CD4-positive, alpha-beta memory T cell (primary cell): ENCODE data around the gene POU2AF1. TPM values are rescaled to one million over a fixed set of nuclear protein-coding genes. Genes with fewer than 3 reads are reported as not detected.

Experiments used
- CTCF ChIA-PET: fragments of 350-600 bp; sonication (Branson Sonifier 250); formaldehyde crosslinking; loops from one replicate; lab custom pipeline; 2021; ENCODE audit warnings: inconsistent platforms; ENCODE audit not compliant: partially characterized antibody; lab: Charles Lee
- POLR2A ChIA-PET: fragments of 350-600 bp; sonication (Branson Sonifier 250); formaldehyde crosslinking; loops from one replicate; lab custom pipeline; 2021; ENCODE audit not compliant: partially characterized antibody; lab: Charles Lee
- DNase-seq, 5 donors: peaks; one replicate each; pipeline versions ENCODE4 v3.0.0 to v3.0.0-alpha.2; 2020 to 2022; ENCODE audit warnings: mixed read lengths in 1 of 5
- H3K27ac ChIP-seq: one replicate; pipeline ENCODE4 v1.7.0; 2013; ENCODE audit warnings: low read depth, low read length
- H3K27me3 ChIP-seq: 2 replicates; pipeline ENCODE4 v1.7.0; 2013; ENCODE audit warnings: mild to moderate bottlenecking, low read length, moderate library complexity; ENCODE audit not compliant: insufficient read depth
- H3K36me3 ChIP-seq: 2 replicates; pipeline ENCODE4 v1.7.0; 2013; ENCODE audit warnings: mild to moderate bottlenecking, low read length, moderate library complexity; ENCODE audit not compliant: insufficient read depth
- H3K4me1 ChIP-seq: 2 replicates; pipeline ENCODE4 v1.7.0; 2013; ENCODE audit warnings: mild to moderate bottlenecking, low read length, moderate library complexity; ENCODE audit not compliant: insufficient read depth
- H3K4me3 ChIP-seq, 2 donors: one replicate each; pipeline ENCODE4 v1.7.0; 2013; ENCODE audit warnings: low read length in 2 of 2, mild to moderate bottlenecking in 1 of 2
- H3K9me3 ChIP-seq, 2 donors: one replicate each; pipeline ENCODE4 v1.7.0; 2013; ENCODE audit warnings: low read length in 2 of 2, control low read depth in 1 of 2; ENCODE audit not compliant: control insufficient read depth in 1 of 2
- H3K27ac Mint-ChIP-seq, 7 donors: one replicate each; pipeline ENCODE4 v1.8.0; 2020 to 2021; ENCODE audit warnings: mixed read lengths in 7 of 7, mild to moderate bottlenecking in 6 of 7, inconsistent platforms in 3 of 7, moderate library complexity in 3 of 7
- H3K27me3 Mint-ChIP-seq, 2 donors: one replicate each; pipeline ENCODE4 v1.8.0; 2020 to 2021; ENCODE audit warnings: mixed read lengths in 2 of 2
- H3K36me3 Mint-ChIP-seq, 2 donors: one replicate each; pipeline ENCODE4 v1.8.0; 2020 to 2021; ENCODE audit warnings: mixed read lengths in 2 of 2, inconsistent platforms in 1 of 2, mild to moderate bottlenecking in 1 of 2
- H3K4me1 Mint-ChIP-seq, 4 donors: one replicate each; pipeline ENCODE4 v1.8.0; 2020 to 2021; ENCODE audit warnings: mixed read lengths in 4 of 4, mild to moderate bottlenecking in 1 of 4
- H3K4me3 Mint-ChIP-seq, 8 donors: one replicate each; pipeline ENCODE4 v1.8.0; 2020 to 2021; ENCODE audit warnings: mixed read lengths in 8 of 8, mild to moderate bottlenecking in 7 of 8, moderate library complexity in 6 of 8, inconsistent platforms in 3 of 8
- H3K9me3 Mint-ChIP-seq, 8 donors: one replicate each; pipeline ENCODE4 v1.8.0; 2020 to 2021; ENCODE audit warnings: mixed read lengths in 8 of 8, mild to moderate bottlenecking in 5 of 8, inconsistent platforms in 3 of 8, moderate library complexity in 1 of 8
- intact Hi-C: fragments of 100-400 bp; cut with micrococcal nuclease; formaldehyde crosslinking; loops from one replicate; pipeline ENCODE4 v1.15.1; 2023
- polyA plus RNA-seq, 2 donors: library from polyadenylated mRNA; unstranded; fragments of 300-500 nt; fragmentation: Illumina TruSeq; gene quantifications; one replicate each; pipeline ENCODE4 v1.2.3, GENCODE V29; 2021
- total RNA-seq, 2 experiments: library from RNA; stranded (reverse); gene quantifications; one replicate each; pipeline ENCODE4 v1.2.3, GENCODE V29; 2021

Gene POU2AF1
- total and polyA plus RNA-seq, 4 experiments from 2014 or later, result 0.37 to 2.0 (median 0.56) TPM

- intact Hi-C loops, result no loop called here
- no peak overlapping the region for H3K27ac Mint-ChIP-seq
- peaks cover 0 to 4% (median 0%) of the 10 kb centered on the region in 8 donors for H3K9me3 Mint-ChIP-seq
These were observed 31.9 kb upstream of the POU2AF1 start for GRCh38 chr11:111410951-111411350.

GRCh38 chr11:111409915-111410314 lies 30.8 kb upstream of the POU2AF1 start:
- Mint-ChIP-seq H3K9me3 (peaks cover 0 to 4% (median 0%) of the 10 kb centered on the region in 8 donors), H3K27me3 (no peaks in the 10 kb centered on the region), H3K4me1 (peaks cover 7 to 15% (median 12%) of the 10 kb centered on the region in 4 donors), H3K36me3 (no peaks in the 10 kb centered on the region), H3K27ac (no peak overlapping the region), H3K4me3 (no peak overlapping the region)
- intact Hi-C loops, result no loop called here
- H3K27ac ChIP-seq, result no peak overlapping the region
- H3K27me3 ChIP-seq, result no peaks in the 10 kb centered on the region
- H3K9me3 ChIP-seq, result no peaks in the 10 kb centered on the region
- ChIA-PET POLR2A (no interaction called here), CTCF (no interaction called here)
- no peak for DNase-seq
- no peak overlapping the region for H3K4me3 ChIP-seq
- H3K4me1 ChIP-seq, result peaks cover 10% of the 10 kb centered on the region
- H3K36me3 ChIP-seq, result no peaks in the 10 kb centered on the region

More at GRCh38 chr11:111410951-111411350, 31.9 kb upstream of the POU2AF1 start:
- H3K27me3 ChIP-seq, result no peaks in the 10 kb centered on the region
- H3K4me1 ChIP-seq, result peaks cover 11% of the 10 kb centered on the region
- CTCF ChIA-PET, result interaction anchor here (3.0 kb wide), 1 partner anchor 12 kb away, joined by 7 read pairs; no protein-coding TSS in a partner anchor
- Mint-ChIP-seq H3K4me1 (peaks cover 7 to 16% (median 15%) of the 10 kb centered on the region in 4 donors), H3K27me3 (no peaks in the 10 kb centered on the region), H3K4me3 (no peak overlapping the region), H3K36me3 (no peaks in the 10 kb centered on the region)
- POLR2A ChIA-PET, result no interaction called here
- no peak for DNase-seq
- no peaks in the 10 kb centered on the region for H3K36me3 ChIP-seq
- H3K4me3 ChIP-seq, result no peak overlapping the region
- no peak overlapping the region for H3K27ac ChIP-seq
- no peaks in the 10 kb centered on the region for H3K9me3 ChIP-seq

GRCh38 chr11:111408789-111409727 lies 30.0 kb upstream of the POU2AF1 start:
- H3K9me3 ChIP-seq, result no peaks in the 10 kb centered on the region
- intact Hi-C loops, result no loop called here
- Mint-ChIP-seq H3K27me3 (no peaks in the 10 kb centered on the region), H3K36me3 (no peaks in the 10 kb centered on the region), H3K27ac (no peak overlapping the region), H3K4me1 (peaks cover 0 to 8% (median 5%) of the 10 kb centered on the region in 4 donors), H3K9me3 (peaks cover 0 to 4% (median under 1%) of the 10 kb centered on the region in 8 donors), H3K4me3 (no peak overlapping the region)
- no peak overlapping the region for H3K4me3 ChIP-seq
- peaks cover 2% of the 10 kb centered on the region for H3K4me1 ChIP-seq
- ChIA-PET POLR2A (no interaction called here), CTCF (interaction anchor here (0.6 kb wide), 1 partner anchor 872 kb away, joined by 4 read pairs; no protein-coding TSS in a partner anchor)
- no peak overlapping the region for H3K27ac ChIP-seq
- no peaks in the 10 kb centered on the region for H3K36me3 ChIP-seq
- no peaks in the 10 kb centered on the region for H3K27me3 ChIP-seq
- DNase-seq, result no peak

DNA sequence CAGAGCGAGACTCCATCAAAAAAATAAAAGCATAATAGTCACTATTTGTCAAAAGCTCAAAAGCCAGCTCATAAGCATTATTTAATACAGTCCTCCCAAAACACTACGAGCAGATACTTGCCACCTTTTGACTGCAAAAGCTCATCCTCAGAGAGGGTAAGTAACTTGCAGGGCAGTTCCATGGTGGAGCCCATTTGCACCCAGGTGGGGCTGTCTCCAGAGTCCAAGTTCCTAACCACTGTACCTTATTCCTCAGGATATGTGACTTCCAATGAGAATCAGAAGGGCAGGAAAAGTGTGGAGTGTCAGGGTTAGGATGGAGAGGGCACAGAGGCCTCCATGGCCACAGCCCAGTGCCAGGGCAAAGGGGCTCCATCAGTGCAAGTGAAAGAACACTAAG lies 28.6 kb upstream of the POU2AF1 start:
- H3K4me3 Mint-ChIP-seq, result no peak overlapping the region
- H3K9me3 Mint-ChIP-seq, result peaks cover 0 to 7% (median 1%) of the 10 kb centered on the region in 8 donors
- no peak for DNase-seq
- ChIA-PET CTCF (interaction anchor here (1.1 kb wide), 1 partner anchor 20 kb away, joined by 4 read pairs; no protein-coding TSS in a partner anchor), POLR2A (no interaction called here)
- H3K4me1 Mint-ChIP-seq, result peaks cover 0 to 4% (median 2%) of the 10 kb centered on the region in 4 donors
- no peaks in the 10 kb centered on the region for H3K36me3 Mint-ChIP-seq
- H3K27me3 Mint-ChIP-seq, result peaks cover 0 to 1% of the 10 kb centered on the region in 2 donors
- no peak overlapping the region for H3K27ac Mint-ChIP-seq
- no peak overlapping the region for H3K27ac ChIP-seq
- no peak overlapping the region for H3K4me3 ChIP-seq
- H3K4me1 ChIP-seq, result no peaks in the 10 kb centered on the region
- H3K36me3 ChIP-seq, result no peaks in the 10 kb centered on the region
- intact Hi-C loops, result no loop called here
- H3K9me3 ChIP-seq, result no peaks in the 10 kb centered on the region
- H3K27me3 ChIP-seq, result no peaks in the 10 kb centered on the region

DNA sequence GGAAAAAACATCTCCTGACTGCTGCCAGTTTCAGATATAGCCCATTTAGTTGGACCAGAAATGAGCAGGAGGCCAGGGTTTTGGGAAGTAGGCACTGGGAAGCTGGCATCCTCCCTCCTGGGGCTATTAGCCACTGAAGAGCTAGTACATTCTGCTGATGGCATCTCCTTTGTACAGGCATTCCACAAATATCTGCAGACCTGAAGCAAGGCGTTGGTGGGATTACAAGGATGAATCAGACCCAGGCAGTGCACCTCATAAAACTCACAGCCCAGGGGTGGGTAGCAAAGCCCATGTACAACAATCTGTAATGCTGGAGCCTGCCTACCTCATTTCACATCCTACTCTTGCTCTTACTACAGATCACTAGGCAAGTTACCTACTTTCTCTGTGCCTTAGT lies 27.5 kb upstream of the POU2AF1 start:
- Mint-ChIP-seq H3K4me1 (no peaks in the 10 kb centered on the region), H3K36me3 (no peaks in the 10 kb centered on the region), H3K27me3 (peaks cover 0 to 3% of the 10 kb centered on the region in 2 donors), H3K4me3 (no peak overlapping the region), H3K27ac (no peak overlapping the region), H3K9me3 (peaks cover 0 to 7% (median 1%) of the 10 kb centered on the region in 8 donors)
- CTCF ChIA-PET, result no interaction called here
- H3K9me3 ChIP-seq, result no peaks in the 10 kb centered on the region
- no peak overlapping the region for H3K27ac ChIP-seq
- H3K4me3 ChIP-seq, result no peak overlapping the region
- H3K4me1 ChIP-seq, result no peaks in the 10 kb centered on the region
- intact Hi-C loops, result no loop called here
- DNase-seq, result no peak
- H3K27me3 ChIP-seq, result no peaks in the 10 kb centered on the region
- H3K36me3 ChIP-seq, result no peaks in the 10 kb centered on the region
- POLR2A ChIA-PET, result no interaction called here

DNA sequence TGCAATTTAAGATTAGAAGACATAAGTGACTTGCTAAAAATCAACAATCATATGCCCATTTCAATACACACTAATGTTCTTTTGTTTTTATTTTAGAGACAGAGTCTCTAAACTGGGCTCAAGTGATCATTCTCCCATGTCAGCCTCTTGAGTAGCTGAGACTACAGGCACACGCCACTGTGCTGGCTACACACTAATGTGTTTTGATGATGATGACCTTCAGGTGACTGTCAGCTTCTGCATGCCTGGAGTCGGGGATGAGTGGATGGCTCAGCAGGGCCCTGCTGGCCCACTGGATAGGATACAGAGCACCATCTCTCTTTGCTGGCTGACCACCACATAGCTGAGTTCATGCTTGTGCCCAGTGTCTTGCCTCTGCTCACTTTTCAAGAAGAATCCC lies 27.0 kb upstream of the POU2AF1 start:
- Histone ChIP-seq H3K4me3 (no peak overlapping the region), H3K36me3 (no peaks in the 10 kb centered on the region), H3K27ac (no peak overlapping the region), H3K9me3 (no peaks in the 10 kb centered on the region), H3K4me1 (no peaks in the 10 kb centered on the region), H3K27me3 (no peaks in the 10 kb centered on the region)
- intact Hi-C loops, result no loop called here
- H3K27me3 Mint-ChIP-seq, result peaks cover 0 to 3% of the 10 kb centered on the region in 2 donors
- POLR2A ChIA-PET, result no interaction called here
- H3K9me3 Mint-ChIP-seq, result peaks cover 0 to 7% (median 1%) of the 10 kb centered on the region in 8 donors
- no peak overlapping the region for H3K27ac Mint-ChIP-seq
- no peak overlapping the region for H3K4me3 Mint-ChIP-seq
- H3K4me1 Mint-ChIP-seq, result no peaks in the 10 kb centered on the region
- CTCF ChIA-PET, result no interaction called here
- no peak for DNase-seq
- H3K36me3 Mint-ChIP-seq, result no peaks in the 10 kb centered on the region

DNA sequence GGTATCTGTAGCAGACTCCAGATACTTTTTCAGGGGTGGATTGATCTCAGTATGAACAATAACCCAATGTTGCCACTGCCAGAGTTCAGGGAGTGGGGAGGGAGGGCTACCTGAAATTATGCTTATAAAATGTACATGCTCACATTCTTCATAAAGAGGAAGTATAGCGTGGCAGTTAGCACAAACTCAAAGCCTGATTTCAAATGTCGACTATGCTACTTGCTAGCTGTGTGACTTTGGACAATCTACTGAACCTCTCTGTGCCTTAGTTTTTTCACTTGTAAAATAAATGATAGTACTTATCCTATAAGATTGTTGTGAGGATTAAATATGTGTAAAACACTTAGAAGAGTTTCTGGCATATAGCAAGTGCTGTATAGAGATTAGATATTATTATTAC lies 26.5 kb upstream of the POU2AF1 start:
- H3K27ac Mint-ChIP-seq, result no peak overlapping the region
- H3K27me3 Mint-ChIP-seq, result peaks cover 0 to 5% of the 10 kb centered on the region in 2 donors

More for the DNA sequence above, 26.5 kb upstream of the POU2AF1 start:
- Mint-ChIP-seq H3K36me3 (no peaks in the 10 kb centered on the region), H3K9me3 (peaks cover 0 to 7% (median 1%) of the 10 kb centered on the region in 8 donors), H3K4me1 (no peaks in the 10 kb centered on the region), H3K4me3 (no peak overlapping the region)
- Histone ChIP-seq H3K4me1 (no peaks in the 10 kb centered on the region), H3K4me3 (no peak overlapping the region), H3K27ac (no peak overlapping the region), H3K9me3 (no peaks in the 10 kb centered on the region), H3K36me3 (no peaks in the 10 kb centered on the region), H3K27me3 (no peaks in the 10 kb centered on the region)
- intact Hi-C loops, result no loop called here
- CTCF ChIA-PET, result no interaction called here
- POLR2A ChIA-PET, result no interaction called here
- DNase-seq, result no peak
